Measurements from ENCODE around the gene JMJD1C.

DNA sequence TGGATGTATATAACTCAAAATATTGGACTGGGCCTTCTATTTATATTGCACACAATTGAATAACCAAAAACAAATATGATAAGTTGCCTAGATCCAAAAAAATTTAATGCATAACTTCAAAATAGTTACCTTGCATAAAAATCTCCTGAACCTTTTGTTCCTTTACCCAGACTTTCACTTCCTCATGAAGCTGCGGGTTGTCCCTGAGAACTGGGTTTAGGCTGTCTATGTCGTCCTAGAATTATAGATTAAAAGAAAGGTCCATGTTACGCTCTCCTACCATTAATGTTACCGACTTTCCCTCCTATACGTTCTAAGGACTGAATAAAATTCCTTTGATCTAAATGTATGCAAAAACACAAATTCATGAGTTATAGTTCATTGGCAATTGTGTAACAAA is 246.0 kb downstream of the JMJD1C start:
- TF ChIP-seq, protein P1, sequence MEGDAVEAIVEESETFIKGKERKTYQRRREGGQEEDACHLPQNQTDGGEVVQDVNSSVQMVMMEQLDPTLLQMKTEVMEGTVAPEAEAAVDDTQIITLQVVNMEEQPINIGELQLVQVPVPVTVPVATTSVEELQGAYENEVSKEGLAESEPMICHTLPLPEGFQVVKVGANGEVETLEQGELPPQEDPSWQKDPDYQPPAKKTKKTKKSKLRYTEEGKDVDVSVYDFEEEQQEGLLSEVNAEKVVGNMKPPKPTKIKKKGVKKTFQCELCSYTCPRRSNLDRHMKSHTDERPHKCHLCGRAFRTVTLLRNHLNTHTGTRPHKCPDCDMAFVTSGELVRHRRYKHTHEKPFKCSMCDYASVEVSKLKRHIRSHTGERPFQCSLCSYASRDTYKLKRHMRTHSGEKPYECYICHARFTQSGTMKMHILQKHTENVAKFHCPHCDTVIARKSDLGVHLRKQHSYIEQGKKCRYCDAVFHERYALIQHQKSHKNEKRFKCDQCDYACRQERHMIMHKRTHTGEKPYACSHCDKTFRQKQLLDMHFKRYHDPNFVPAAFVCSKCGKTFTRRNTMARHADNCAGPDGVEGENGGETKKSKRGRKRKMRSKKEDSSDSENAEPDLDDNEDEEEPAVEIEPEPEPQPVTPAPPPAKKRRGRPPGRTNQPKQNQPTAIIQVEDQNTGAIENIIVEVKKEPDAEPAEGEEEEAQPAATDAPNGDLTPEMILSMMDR (IDR thresholded peaks at IDR 0.05) = no peak
- TF ChIP-seq POLR2AphosphoS5 (IDR thresholded peaks at IDR 0.05; ENCODE audit: insufficient read depth in 1 of 2, low read depth in 1 of 2) (no peak), POLR2A (IDR thresholded peaks at IDR 0.05) (no peak)
